Right atrium auricular region (tissue), 2 donors: ENCODE data around the gene HSPBP1. TPM values are rescaled to one million over a fixed set of nuclear protein-coding genes. Genes with fewer than 3 reads are reported as not detected.

Experiments
- DNase-seq: peaks from one replicate; pipeline ENCODE4 v3.0.0-alpha.2; 2019; ENCODE audit warnings: low spot score
- H3K27ac ChIP-seq, 2 donors: fragments of 200-600 bp; sonication (generic); 1 replicate in 1 of 2; 2 replicates in 1 of 2; pipeline ENCODE4 v1.5.1; 2016 to 2019
- H3K27me3 ChIP-seq, 2 donors: fragments of 200-600 bp; sonication (generic); one replicate each; pipeline versions ENCODE4 v1.5.1 to v1.6.0; 2017 to 2019
- H3K36me3 ChIP-seq: fragments of 200-600 bp; sonication (generic); one replicate; pipeline ENCODE4 v1.5.1; 2016
- H3K4me1 ChIP-seq, 2 donors: fragments of 200-600 bp; sonication (generic); one replicate each; pipeline versions ENCODE4 v1.5.1 to v1.6.0; 2017 to 2019
- H3K4me3 ChIP-seq, 2 donors: fragments of 200-600 bp; sonication (generic); 1 replicate in 1 of 2; 2 replicates in 1 of 2; pipeline ENCODE4 v1.5.1; 2017 to 2019; ENCODE audit warnings: mild to moderate bottlenecking in 1 of 2, moderate library complexity in 1 of 2
- H3K9me3 ChIP-seq, 2 donors: fragments of 200-600 bp; sonication (generic); one replicate each; pipeline ENCODE4 v1.5.1; 2019
- total RNA-seq, 2 donors: library from RNA; depleted of rRNA; stranded (reverse); fragments of >200 nt; gene quantifications; one replicate each; pipeline ENCODE4 v1.1.0, GENCODE V29; 2016
- TF ChIP-seq, protein P1 (sequence below), 2 donors: fragments of 200-600 bp; sonication (generic); IDR thresholded peaks; one replicate each; pipeline ENCODE4 v1.5.1; 2019; ENCODE audit warnings: antibody characterized with exemption in 2 of 2

HSPBP1 gene
- total RNA-seq, 2 donors from 2014 or later, result 29.6 to 35.8 TPM

GRCh38 chr19:55248704-55249103 is 31.2 kb downstream of the HSPBP1 start:
- no peaks in the 10 kb centered on the region for H3K27me3 ChIP-seq
- TF ChIP-seq, protein P1, sequence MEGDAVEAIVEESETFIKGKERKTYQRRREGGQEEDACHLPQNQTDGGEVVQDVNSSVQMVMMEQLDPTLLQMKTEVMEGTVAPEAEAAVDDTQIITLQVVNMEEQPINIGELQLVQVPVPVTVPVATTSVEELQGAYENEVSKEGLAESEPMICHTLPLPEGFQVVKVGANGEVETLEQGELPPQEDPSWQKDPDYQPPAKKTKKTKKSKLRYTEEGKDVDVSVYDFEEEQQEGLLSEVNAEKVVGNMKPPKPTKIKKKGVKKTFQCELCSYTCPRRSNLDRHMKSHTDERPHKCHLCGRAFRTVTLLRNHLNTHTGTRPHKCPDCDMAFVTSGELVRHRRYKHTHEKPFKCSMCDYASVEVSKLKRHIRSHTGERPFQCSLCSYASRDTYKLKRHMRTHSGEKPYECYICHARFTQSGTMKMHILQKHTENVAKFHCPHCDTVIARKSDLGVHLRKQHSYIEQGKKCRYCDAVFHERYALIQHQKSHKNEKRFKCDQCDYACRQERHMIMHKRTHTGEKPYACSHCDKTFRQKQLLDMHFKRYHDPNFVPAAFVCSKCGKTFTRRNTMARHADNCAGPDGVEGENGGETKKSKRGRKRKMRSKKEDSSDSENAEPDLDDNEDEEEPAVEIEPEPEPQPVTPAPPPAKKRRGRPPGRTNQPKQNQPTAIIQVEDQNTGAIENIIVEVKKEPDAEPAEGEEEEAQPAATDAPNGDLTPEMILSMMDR (IDR thresholded peaks at IDR 0.05), result no peak
- peaks cover 0 to 53% of the 10 kb centered on the region in 2 donors for H3K4me1 ChIP-seq
- H3K27ac ChIP-seq, result peak overlapping the region in 1 of 2 donors; percentile 29
- H3K9me3 ChIP-seq, result no peaks in the 10 kb centered on the region
- no peak overlapping the region for H3K4me3 ChIP-seq
- peaks cover 31% of the 10 kb centered on the region for H3K36me3 ChIP-seq
- no peak for DNase-seq

DNA sequence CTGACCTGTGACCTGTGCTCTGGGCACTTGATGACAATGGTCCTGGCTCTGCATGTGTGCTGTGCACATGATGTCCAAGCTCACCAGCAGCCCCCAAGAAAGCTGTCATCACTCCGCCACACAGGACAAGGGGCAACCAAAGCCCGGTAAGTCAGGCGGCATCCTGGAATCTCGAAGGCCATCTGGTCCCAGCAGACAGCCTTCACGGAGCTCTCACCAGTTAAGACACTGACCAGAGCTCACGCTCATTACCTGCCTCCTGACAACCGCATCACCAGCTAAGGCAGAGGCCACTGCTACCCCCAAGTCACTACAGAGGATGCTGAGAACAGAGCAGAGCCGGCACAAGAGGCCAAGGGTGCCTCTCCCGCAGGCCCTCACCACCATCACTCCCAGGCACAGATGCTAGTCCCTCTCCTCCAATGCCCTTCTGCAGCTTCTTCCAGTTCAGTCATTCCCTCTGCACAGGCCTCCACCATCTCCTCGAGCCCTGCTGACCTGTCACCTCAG is 31.7 kb downstream of the HSPBP1 start:
- Histone ChIP-seq H3K36me3 (peaks cover 35% of the 10 kb centered on the region), H3K4me3 (no peak overlapping the region), H3K27me3 (no peaks in the 10 kb centered on the region), H3K4me1 (peaks cover 0 to 48% of the 10 kb centered on the region in 2 donors), H3K27ac (peak overlapping the region in 1 of 2 donors; percentile 29), H3K9me3 (no peaks in the 10 kb centered on the region)
- TF ChIP-seq, protein P1 (IDR thresholded peaks at IDR 0.05), result no peak
- DNase-seq, result no peak

GRCh38 chr19:55247621-55248099 is 32.2 kb downstream of the HSPBP1 start:
- H3K27me3 ChIP-seq, result no peaks in the 10 kb centered on the region
- TF ChIP-seq, protein P1 (IDR thresholded peaks at IDR 0.05), result peak in 1 of 2 donors; percentile 20
- no peaks in the 10 kb centered on the region for H3K9me3 ChIP-seq
- H3K4me1 ChIP-seq, result peaks cover 0 to 44% of the 10 kb centered on the region in 2 donors
- H3K36me3 ChIP-seq, result peaks cover 40% of the 10 kb centered on the region
- peak overlapping the region in 1 of 2 donors; percentile 29 for H3K27ac ChIP-seq
- DNase-seq, result no peak
- H3K4me3 ChIP-seq, result no peak overlapping the region

- Histone ChIP-seq H3K36me3 (peaks cover 49% of the 10 kb centered on the region), H3K27me3 (no peaks in the 10 kb centered on the region), H3K4me3 (no peak overlapping the region), H3K9me3 (no peaks in the 10 kb centered on the region), H3K4me1 (peaks cover 0 to 35% of the 10 kb centered on the region in 2 donors), H3K27ac (no peak overlapping the region)
- DNase-seq, result no peak
- TF ChIP-seq, protein P1 (IDR thresholded peaks at IDR 0.05), result no peak
Measured at GRCh38 chr19:55246462-55247451, 33.2 kb downstream of the HSPBP1 start.

DNA sequence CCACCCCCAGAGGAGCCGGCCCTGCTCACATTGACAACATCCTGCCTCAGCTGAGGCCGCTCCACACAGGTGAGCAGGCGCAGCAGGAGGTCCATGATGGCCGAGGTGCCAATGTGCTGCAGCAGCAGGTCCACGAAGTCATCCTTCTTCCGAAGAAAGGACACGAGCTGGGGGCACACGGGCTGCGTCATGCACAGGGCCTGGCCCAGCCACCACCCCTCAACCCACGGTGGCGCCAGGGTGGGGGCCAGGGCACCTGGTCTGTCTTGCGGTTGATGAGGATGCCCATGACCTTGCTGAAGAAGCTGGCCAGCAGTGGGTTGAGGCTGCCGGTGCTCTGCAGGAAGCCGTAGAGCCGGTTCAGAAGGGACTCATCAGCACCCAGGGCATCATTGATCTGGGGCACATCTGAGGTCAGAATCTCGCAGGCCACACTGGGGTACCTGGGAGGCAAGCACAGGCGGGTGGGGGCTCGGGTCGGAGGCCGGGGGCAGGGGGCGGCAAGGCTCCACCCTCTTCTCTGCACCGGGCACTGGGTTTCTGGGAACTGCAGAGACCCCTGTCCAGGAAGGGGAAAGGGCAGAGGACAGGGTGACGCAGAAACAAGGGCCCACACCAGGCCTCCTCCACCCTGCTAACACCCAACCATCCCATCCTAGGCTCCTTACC is 34.5 kb downstream of the HSPBP1 start:
- Histone ChIP-seq H3K4me1 (peaks cover 0 to 24% of the 10 kb centered on the region in 2 donors), H3K27me3 (no peaks in the 10 kb centered on the region), H3K4me3 (no peak overlapping the region), H3K36me3 (peaks cover 63% of the 10 kb centered on the region), H3K27ac (no peak overlapping the region), H3K9me3 (no peaks in the 10 kb centered on the region)
- TF ChIP-seq, protein P1 (IDR thresholded peaks at IDR 0.05), result no peak
- DNase-seq, result no peak
